HG03432 (cell line): ENCODE data around the gene JMJD6.
"Not testable (repeated sequence)": the region's sequence is repeated elsewhere in the genome, so short reads cannot be mapped to it uniquely, and the experiment has no call there.

Source experiments
- ATAC-seq: cut with Tn5 transposase; IDR thresholded peaks from one replicate; pipeline ENCODE4 v1.9.1; 2021; ENCODE audit warnings: mild to moderate bottlenecking, moderate library complexity; ENCODE audit not compliant: unreplicated experiment

The JMJD6 gene

GRCh38 chr17:76700617-76701470 lies 25.6 kb downstream of the JMJD6 start:
- no peak for ATAC-seq

GRCh38 chr17:76700270-76700616 lies 26.2 kb downstream of the JMJD6 start:
- no peak for ATAC-seq

- ATAC-seq, result not testable (repeated sequence)
These were observed 27.9 kb downstream of the JMJD6 start for GRCh38 chr17:76698466-76698977.

- no peak for ATAC-seq
These were observed 28.5 kb downstream of the JMJD6 start for GRCh38 chr17:76697702-76698465.

GRCh38 chr17:76696763-76697701 lies 29.4 kb downstream of the JMJD6 start:
- no peak for ATAC-seq

- no peak for ATAC-seq
These were observed 31.2 kb downstream of the JMJD6 start for GRCh38 chr17:76695059-76695831.

GRCh38 chr17:76691379-76692191 lies 34.8 kb downstream of the JMJD6 start:
- no peak for ATAC-seq

GRCh38 chr17:76690596-76691280 lies 35.7 kb downstream of the JMJD6 start:
- no peak for ATAC-seq

- no peak for ATAC-seq
These were observed 36.5 kb downstream of the JMJD6 start for GRCh38 chr17:76689859-76690258.

GRCh38 chr17:76688165-76688622 lies 38.2 kb downstream of the JMJD6 start:
- ATAC-seq, result no peak

GRCh38 chr17:76687298-76688164 lies 38.9 kb downstream of the JMJD6 start:
- no peak for ATAC-seq

- no peak for ATAC-seq
These were observed 39.7 kb downstream of the JMJD6 start for GRCh38 chr17:76686538-76687297.

- no peak for ATAC-seq
These were observed 40.6 kb downstream of the JMJD6 start for GRCh38 chr17:76685846-76686245.

GRCh38 chr17:76685366-76685765 lies 41.0 kb downstream of the JMJD6 start:
- no peak for ATAC-seq

GRCh38 chr17:76684756-76685155 lies 41.6 kb downstream of the JMJD6 start:
- ATAC-seq, result no peak

- ATAC-seq, result no peak
These were observed 42.3 kb downstream of the JMJD6 start for GRCh38 chr17:76683921-76684745.
